Fibroblast of pulmonary artery (primary cell): Measurements from ENCODE around the gene MKX.

Source experiments
- DNase-seq: peaks from one replicate; pipeline ENCODE4 v3.0.0-alpha.2; 2010; ENCODE audit warnings: low read depth
- H3K4me3 ChIP-seq: replicated peaks from 2 replicates; pipeline ENCODE4 v1.5.1; 2011; ENCODE audit warnings: low read depth, mild to moderate bottlenecking, control low read depth, low read length, moderate library complexity
- TF ChIP-seq, protein P1 (sequence below): IDR thresholded peaks from 2 replicates; pipeline ENCODE4 v1.5.1; 2011; ENCODE audit warnings: mild to moderate bottlenecking, control low read depth, low read length, inconsistent platforms; ENCODE audit errors: missing control alignments

Gene MKX

DNA sequence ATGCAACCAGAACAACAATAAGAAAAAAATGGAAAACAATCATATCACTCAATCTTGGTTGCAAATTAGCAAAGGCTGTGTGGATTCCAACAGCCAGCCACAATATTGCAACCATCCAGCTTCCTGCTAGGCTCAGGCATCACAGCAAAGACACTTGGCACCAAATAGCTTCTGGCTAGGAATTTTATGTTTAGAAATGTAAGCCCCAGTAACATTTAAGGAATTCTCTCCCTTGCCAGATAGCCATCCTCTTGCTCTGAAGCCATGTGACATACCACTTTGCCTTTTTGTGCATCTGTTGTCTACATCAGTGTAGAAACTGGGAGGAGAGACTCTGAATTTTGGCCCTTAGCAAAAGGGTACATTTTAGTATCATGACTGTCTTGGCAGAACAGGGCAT lies 22.2 kb downstream of the MKX start:
- no peak overlapping the region for H3K4me3 ChIP-seq
- DNase-seq = no peak
- TF ChIP-seq, protein P1, sequence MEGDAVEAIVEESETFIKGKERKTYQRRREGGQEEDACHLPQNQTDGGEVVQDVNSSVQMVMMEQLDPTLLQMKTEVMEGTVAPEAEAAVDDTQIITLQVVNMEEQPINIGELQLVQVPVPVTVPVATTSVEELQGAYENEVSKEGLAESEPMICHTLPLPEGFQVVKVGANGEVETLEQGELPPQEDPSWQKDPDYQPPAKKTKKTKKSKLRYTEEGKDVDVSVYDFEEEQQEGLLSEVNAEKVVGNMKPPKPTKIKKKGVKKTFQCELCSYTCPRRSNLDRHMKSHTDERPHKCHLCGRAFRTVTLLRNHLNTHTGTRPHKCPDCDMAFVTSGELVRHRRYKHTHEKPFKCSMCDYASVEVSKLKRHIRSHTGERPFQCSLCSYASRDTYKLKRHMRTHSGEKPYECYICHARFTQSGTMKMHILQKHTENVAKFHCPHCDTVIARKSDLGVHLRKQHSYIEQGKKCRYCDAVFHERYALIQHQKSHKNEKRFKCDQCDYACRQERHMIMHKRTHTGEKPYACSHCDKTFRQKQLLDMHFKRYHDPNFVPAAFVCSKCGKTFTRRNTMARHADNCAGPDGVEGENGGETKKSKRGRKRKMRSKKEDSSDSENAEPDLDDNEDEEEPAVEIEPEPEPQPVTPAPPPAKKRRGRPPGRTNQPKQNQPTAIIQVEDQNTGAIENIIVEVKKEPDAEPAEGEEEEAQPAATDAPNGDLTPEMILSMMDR = no peak

DNA sequence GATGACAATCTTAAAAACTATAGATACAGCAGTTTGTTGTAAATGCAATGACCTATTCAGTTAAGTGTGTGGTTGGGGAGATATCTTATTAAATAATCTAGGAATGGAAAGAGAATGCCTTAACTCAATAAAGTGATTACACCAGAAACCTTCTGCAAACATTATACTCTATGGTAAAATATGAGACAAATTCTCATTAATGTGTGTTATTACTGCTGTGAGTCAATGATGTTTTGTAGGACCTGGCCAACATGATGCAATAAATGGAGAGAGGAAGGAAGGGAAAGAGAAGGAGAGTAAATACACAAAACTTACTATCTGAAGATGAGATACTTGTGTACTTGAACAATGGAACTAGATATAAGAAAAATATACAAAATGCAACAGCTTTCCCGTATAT lies 25.1 kb downstream of the MKX start:
- no peak overlapping the region for H3K4me3 ChIP-seq
- no peak for DNase-seq
- TF ChIP-seq, protein P1 = no peak

DNA sequence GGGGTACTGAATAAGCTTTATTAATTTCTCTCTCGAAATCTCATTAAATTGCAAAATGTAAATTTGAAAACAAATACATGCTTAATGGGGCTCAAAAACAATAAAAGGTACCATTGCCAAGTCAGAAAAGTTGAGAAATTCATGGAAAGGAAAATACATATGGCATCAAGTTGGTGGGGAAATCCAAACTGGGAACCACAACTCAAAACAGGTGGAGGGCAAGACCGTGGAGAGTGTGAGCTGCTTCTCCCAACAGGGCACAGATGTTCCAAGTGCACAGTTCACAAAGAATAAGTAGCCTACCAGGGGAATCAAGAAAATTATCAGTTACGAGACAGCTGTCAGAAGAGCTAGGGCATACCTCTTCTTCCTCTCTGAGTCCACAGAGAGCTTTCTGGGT lies 26.6 kb downstream of the MKX start:
- no peak for DNase-seq
- H3K4me3 ChIP-seq = no peak overlapping the region
- TF ChIP-seq, protein P1 = no peak

DNA sequence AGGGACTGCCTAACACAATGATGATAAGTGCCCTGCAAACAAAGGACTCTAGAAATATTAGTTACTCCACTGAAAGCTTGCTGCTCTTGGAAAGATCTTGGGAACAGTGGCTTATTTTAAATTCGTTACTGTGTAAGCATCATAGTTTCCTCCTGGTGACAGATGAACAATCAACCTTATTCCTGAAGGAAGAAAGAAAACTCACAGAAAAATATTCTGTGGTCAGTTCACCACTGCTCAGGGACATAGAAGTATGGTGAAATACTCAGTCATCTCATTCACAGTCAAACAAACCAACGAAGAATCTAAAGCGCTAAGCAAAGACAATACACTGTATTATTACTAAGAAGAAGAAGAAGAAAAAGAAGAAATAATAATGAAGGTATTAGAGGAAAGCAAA lies 27.8 kb downstream of the MKX start:
- H3K4me3 ChIP-seq = no peak overlapping the region
- TF ChIP-seq, protein P1 = no peak
- DNase-seq = no peak

DNA sequence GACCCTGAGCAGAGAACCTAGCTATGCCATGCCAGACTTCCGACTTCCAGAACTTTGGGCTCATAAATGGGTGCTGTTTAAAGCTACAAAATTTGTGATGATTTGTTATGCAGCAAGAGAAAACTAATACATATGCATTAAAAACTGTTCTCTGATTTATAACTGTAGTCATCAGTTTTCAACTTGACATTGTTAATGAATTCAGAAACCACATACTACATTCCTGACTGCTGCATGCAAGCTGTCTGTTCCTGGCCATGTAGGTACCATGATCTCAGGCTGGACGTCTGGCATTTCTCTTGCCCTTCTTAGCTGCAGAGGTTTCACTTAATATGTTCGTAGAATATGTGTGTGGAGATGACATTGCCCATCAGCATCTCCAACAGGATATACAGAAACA lies 28.4 kb downstream of the MKX start:
- DNase-seq = no peak
- H3K4me3 ChIP-seq = no peak overlapping the region
- TF ChIP-seq, protein P1 = no peak

DNA sequence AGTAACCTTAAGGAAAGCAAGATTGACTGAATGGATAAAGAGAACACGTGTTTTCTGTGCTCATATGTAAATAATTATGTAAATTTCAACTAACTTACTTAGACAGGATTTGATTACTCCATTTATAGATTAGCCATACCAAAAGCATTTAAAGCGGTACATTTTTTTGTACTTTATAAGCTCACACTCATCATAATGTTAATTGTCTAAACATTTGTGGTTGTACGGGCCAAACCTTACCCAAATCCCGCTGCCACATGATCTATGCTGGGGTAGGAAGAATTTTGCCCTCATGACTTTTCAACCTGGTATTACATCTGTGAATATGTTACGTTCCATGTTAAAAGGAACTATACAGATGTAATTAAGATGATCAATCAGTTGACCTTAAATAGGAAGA lies 29.1 kb downstream of the MKX start:
- H3K4me3 ChIP-seq = no peak overlapping the region
- TF ChIP-seq, protein P1 = no peak
- no peak for DNase-seq

DNA sequence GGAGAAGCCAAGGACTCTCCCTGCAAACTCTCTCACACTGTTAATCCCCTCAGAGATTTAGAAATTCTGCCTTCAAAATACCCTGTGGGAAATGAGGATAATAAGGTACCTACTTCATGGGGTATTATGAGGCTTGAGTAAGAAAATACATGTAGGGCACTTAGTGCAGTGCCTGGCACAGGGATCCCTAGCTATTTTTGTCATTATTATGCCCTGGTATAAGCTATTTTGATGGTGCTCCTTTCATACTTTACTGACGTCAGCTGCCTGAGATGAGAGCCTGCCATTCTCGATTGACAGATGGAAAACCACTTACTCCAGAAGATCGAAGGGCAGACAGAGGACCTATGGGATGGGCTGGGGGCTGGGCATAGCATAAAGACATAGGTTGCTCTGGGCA lies 30.1 kb downstream of the MKX start:
- DNase-seq = no peak
- no peak overlapping the region for H3K4me3 ChIP-seq
- TF ChIP-seq, protein P1 = no peak
